ENCODE measurements around the gene KRTAP9-6. TPM values are rescaled to one million over a fixed set of nuclear protein-coding genes. Genes with fewer than 3 reads are reported as not detected.
"Not testable (repeated sequence)": the region's sequence is repeated elsewhere in the genome, so short reads cannot be mapped to it uniquely, and the experiment has no call there.

Gene KRTAP9-6
- total RNA-seq, 4 donors from 2014 or later = not detected

DNA sequence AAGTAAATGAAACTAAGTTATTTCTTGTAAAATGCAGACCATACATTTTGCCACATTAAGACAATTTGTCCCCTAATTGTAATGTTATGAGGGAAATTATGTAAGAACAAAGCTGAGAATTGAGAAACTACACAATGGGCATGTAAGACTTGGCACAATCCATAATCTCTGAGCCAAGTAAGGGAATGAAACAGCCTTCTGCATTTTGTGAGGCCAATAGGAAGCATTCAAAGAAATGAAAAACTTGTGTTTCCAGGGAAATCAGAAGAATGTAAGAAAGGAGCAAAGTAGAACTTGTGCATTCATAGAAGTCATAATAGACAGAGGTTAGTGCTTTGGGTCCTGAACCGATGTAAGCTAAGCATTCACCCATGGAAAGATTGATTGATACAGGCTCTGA is 13.9 kb upstream of the KRTAP9-6 start:
- Histone ChIP-seq H3K27me3 (peaks cover 27% of the 10 kb centered on the region), H3K9me3 (no peaks in the 10 kb centered on the region), H3K4me1 (no peaks in the 10 kb centered on the region), H3K36me3 (no peaks in the 10 kb centered on the region), H3K27ac (no peak overlapping the region), H3K4me3 (no peak overlapping the region)
- TF ChIP-seq, protein P1, sequence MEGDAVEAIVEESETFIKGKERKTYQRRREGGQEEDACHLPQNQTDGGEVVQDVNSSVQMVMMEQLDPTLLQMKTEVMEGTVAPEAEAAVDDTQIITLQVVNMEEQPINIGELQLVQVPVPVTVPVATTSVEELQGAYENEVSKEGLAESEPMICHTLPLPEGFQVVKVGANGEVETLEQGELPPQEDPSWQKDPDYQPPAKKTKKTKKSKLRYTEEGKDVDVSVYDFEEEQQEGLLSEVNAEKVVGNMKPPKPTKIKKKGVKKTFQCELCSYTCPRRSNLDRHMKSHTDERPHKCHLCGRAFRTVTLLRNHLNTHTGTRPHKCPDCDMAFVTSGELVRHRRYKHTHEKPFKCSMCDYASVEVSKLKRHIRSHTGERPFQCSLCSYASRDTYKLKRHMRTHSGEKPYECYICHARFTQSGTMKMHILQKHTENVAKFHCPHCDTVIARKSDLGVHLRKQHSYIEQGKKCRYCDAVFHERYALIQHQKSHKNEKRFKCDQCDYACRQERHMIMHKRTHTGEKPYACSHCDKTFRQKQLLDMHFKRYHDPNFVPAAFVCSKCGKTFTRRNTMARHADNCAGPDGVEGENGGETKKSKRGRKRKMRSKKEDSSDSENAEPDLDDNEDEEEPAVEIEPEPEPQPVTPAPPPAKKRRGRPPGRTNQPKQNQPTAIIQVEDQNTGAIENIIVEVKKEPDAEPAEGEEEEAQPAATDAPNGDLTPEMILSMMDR (IDR thresholded peaks at IDR 0.05) = no peak
- TF ChIP-seq POLR2AphosphoS5 (IDR thresholded peaks at IDR 0.05) = no peak
- TF ChIP-seq EP300 (IDR thresholded peaks at IDR 0.05) = no peak
- TF ChIP-seq POLR2A (IDR thresholded peaks at IDR 0.05) = no peak
- ATAC-seq = no peak
- 100% methylated on average over 1 of the region's 1 CpG for WGBS, 2 donors (ENCODE audit: low coverage in 1 of 2)

DNA sequence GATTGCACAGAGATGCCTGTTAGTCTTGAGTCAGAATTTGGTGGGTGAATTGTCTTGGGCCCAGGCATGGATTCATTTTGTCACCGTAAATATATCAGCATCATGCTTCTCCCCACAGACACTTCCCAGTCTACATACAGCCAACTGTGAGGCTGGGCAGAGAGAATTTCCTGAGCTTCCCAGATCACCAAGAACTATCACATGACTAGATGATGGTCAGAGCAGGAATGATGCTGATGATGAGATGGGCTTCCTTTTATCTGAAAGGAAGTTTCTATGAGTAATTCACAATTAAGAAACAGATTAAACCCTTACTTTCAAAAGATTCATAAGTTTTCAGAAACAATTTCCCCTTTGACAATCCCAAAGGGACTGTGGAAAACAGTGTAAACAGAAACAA is 10.3 kb upstream of the KRTAP9-6 start:
- no peak for ATAC-seq
- no peak overlapping the region for H3K27ac ChIP-seq
- peaks cover 41% of the 10 kb centered on the region for H3K27me3 ChIP-seq
- H3K9me3 ChIP-seq = no peaks in the 10 kb centered on the region
- no peaks in the 10 kb centered on the region for H3K36me3 ChIP-seq
- no peak for TF ChIP-seq POLR2A (IDR thresholded peaks at IDR 0.05)
- TF ChIP-seq EP300 (IDR thresholded peaks at IDR 0.05) = no peak
- TF ChIP-seq, protein P1 (IDR thresholded peaks at IDR 0.05) = no peak
- TF ChIP-seq POLR2AphosphoS5 (IDR thresholded peaks at IDR 0.05) = no peak
- H3K4me3 ChIP-seq = no peak overlapping the region
- 0% methylated on average over 1 of the region's 1 CpG for WGBS, 2 donors (ENCODE audit: low coverage in 1 of 2)
- H3K4me1 ChIP-seq = no peaks in the 10 kb centered on the region

DNA sequence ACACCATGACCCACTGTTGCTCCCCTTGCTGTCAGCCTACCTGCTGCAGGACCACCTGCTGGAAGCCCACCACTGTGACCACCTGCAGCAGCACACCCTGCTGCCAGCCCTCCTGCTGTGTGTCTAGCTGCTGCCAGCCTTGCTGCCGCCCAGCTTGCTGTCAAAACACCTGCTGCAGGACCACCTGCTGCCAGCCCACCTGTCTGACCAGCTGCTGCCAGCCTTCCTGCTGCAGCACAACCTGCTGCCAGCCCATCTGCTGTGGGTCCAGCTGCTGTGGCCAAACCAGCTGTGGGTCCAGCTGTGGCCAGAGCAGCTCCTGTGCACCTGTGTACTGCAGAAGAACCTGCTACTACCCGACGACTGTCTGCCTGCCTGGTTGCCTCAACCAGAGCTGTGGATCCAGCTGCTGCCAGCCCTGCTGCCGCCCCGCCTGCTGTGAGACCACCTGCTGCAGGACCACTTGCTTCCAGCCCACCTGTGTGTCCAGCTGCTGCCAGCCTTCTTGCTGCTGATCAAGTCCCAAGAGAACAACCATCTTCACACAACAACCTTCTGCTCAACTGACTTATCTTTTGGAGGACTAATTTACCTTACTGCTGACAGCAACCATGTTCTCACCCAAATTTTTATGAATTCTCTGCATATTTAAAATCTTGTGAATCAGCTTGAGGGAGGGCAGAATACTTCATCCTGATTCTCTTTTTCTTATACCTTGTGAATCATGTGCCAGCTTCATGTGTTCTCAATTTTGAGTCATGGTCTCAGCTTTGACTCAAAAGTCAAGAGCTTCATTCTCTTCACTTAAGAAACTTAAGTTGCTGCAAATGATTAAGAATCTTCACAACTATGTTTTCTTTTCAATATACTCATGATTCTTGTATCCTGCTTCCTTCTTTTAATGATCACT is 9.5 kb upstream of the KRTAP9-6 start, which contains the start of gene KRTAP9-9:
Gene KRTAP9-9 (plus strand): TSS at position 4 of the 910 bp plus-strand sequence.
- peaks cover 40% of the 10 kb centered on the region for H3K27me3 ChIP-seq
- not testable (repeated sequence) for H3K27ac ChIP-seq, H3K36me3 ChIP-seq, ATAC-seq, H3K9me3 ChIP-seq, H3K4me1 ChIP-seq, H3K4me3 ChIP-seq
- 60% methylated on average over 1 of the region's 5 CpGs; no CpG with 5 or more reads in 1 of the 2 donors for WGBS, 2 donors (ENCODE audit: low coverage in 1 of 2)

DNA sequence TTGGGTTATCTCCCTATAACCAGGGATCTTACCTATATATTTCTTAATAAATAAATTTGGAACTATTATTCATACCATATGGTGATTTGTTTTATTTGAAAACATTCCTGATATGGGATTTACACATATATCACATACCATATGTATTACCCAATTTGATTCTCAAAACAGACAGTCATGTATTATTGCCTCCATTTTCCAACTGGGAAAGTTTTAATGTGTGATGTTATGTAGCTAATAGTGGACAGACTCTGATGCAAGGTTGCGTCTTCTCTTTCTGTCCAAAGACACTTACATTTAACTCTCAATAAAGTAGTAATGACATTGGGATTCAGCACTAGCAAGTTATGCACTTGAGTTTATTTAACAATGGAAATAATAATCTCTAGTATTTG is 8.9 kb upstream of the KRTAP9-6 start:
- WGBS, 2 donors (ENCODE audit: low coverage in 1 of 2) = 69 to 85% methylated on average over 1 of the region's 1 CpG
- Histone ChIP-seq H3K36me3 (no peaks in the 10 kb centered on the region), H3K4me3 (no peak overlapping the region), H3K27ac (no peak overlapping the region), H3K9me3 (no peaks in the 10 kb centered on the region), H3K4me1 (no peaks in the 10 kb centered on the region), H3K27me3 (peaks cover 38% of the 10 kb centered on the region)
- no peak for ATAC-seq
- TF ChIP-seq, protein P1 (IDR thresholded peaks at IDR 0.05) = no peak
- TF ChIP-seq POLR2A (IDR thresholded peaks at IDR 0.05) = no peak
- TF ChIP-seq POLR2AphosphoS5 (IDR thresholded peaks at IDR 0.05) = no peak
- no peak for TF ChIP-seq EP300 (IDR thresholded peaks at IDR 0.05)

DNA sequence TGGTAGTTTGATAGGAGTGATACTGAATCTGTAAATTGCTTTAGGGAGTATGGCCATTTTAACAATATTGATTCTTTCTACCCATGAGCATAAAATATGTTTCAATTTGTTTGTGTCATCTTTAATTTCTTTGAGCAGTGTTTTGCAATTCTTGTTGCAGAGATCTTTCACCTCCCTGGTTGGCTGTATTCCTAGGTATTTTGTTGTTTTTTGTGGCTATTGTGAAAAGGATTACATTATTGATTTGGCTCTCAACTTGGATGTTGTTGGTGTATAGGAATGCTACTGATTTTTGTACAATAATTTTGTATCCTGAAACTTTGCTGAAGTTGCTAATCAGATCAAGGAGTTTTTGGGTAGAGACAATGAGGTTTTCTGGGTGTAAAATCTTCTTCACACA is 6.8 kb upstream of the KRTAP9-6 start:
- no peak overlapping the region for H3K27ac ChIP-seq
- no peak for ATAC-seq
- no peaks in the 10 kb centered on the region for H3K4me1 ChIP-seq
- no peak overlapping the region for H3K4me3 ChIP-seq
- TF ChIP-seq POLR2AphosphoS5 (IDR thresholded peaks at IDR 0.05) = no peak
- no peak for TF ChIP-seq EP300 (IDR thresholded peaks at IDR 0.05)
- no peak for TF ChIP-seq POLR2A (IDR thresholded peaks at IDR 0.05)
- TF ChIP-seq, protein P1 (IDR thresholded peaks at IDR 0.05) = no peak
- peaks cover 30% of the 10 kb centered on the region for H3K27me3 ChIP-seq
- no peaks in the 10 kb centered on the region for H3K9me3 ChIP-seq
- H3K36me3 ChIP-seq = no peaks in the 10 kb centered on the region
